ENCODE results near the gene MAGI2.

GRCh38 chr7:78636727-78637126 is 816.7 kb downstream of the MAGI2 start:
- TF ChIP-seq EZH2 (IDR thresholded peaks at IDR 0.05; ENCODE audit: borderline replicate concordance, low read depth, low read length, poor library complexity, severe bottlenecking) (no peak), CTCF (conservative IDR thresholded peaks at IDR 0.05; ENCODE audit: low read depth, low read length) (no peak)

Measured in A673 (cell line).